ENCODE results near the gene PRKCE. TPM values are rescaled to one million over a fixed set of nuclear protein-coding genes. Genes with fewer than 3 reads are reported as not detected.

PRKCE gene
- total and polyA plus RNA-seq, 7 experiments from 2014 or later: 1.4 to 37.9 (median 19.5) TPM

GRCh38 chr2:45960057-45960863, 308.8 kb downstream of the PRKCE start:
- Histone ChIP-seq H3K9me3 (ENCODE audit: control insufficient read depth in 2 of 3, low read length in 3 of 3) (no peaks in the 10 kb centered on the region), H3K4me3 (ENCODE audit: low read length) (no peak overlapping the region), H3K27me3 (ENCODE audit: control insufficient read depth in 2 of 2, insufficient read depth in 2 of 2, low read length in 2 of 2) (no peaks in the 10 kb centered on the region), H3K27ac (ENCODE audit: low read depth, low read length) (no peak overlapping the region), H3K4me1 (ENCODE audit: control insufficient read depth in 2 of 2, insufficient read depth in 2 of 2, low read length in 2 of 2) (peaks cover 0 to 12% of the 10 kb centered on the region in 2 donors), H3K36me3 (ENCODE audit: control insufficient read depth in 2 of 3, insufficient read depth in 3 of 3, low read length in 3 of 3) (no peaks in the 10 kb centered on the region)
- CTCF ChIA-PET: no interaction called here
- Mint-ChIP-seq H3K27me3 (peaks cover 0 to 3% (median 0%) of the 10 kb centered on the region in 5 donors), H3K27ac (peak overlapping the region in 1 of 9 donors; percentile 43), H3K4me1 (peaks cover 10 to 22% (median 19%) of the 10 kb centered on the region in 7 donors), H3K36me3 (peaks cover 0 to 4% (median 0%) of the 10 kb centered on the region in 5 donors), H3K9me3 (no peaks in the 10 kb centered on the region), H3K4me3 (no peak overlapping the region)
- intact Hi-C loops (cut with micrococcal nuclease): no loop called here
- no peak for DNase-seq
- POLR2A ChIA-PET: no interaction called here
- no peak for ATAC-seq

GRCh38 chr2:45962177-45962921, 310.9 kb downstream of the PRKCE start:
- ChIA-PET CTCF (interaction anchor here (0.5 kb wide), 1 partner anchor 840 kb away, joined by 3 read pairs; no protein-coding TSS in a partner anchor), POLR2A (no interaction called here)
- Histone ChIP-seq H3K36me3 (ENCODE audit: control insufficient read depth in 2 of 3, insufficient read depth in 3 of 3, low read length in 3 of 3) (no peaks in the 10 kb centered on the region), H3K27me3 (ENCODE audit: control insufficient read depth in 2 of 2, insufficient read depth in 2 of 2, low read length in 2 of 2) (no peaks in the 10 kb centered on the region), H3K27ac (ENCODE audit: low read depth, low read length) (no peak overlapping the region), H3K4me1 (ENCODE audit: control insufficient read depth in 2 of 2, insufficient read depth in 2 of 2, low read length in 2 of 2) (peaks cover 0 to 12% of the 10 kb centered on the region in 2 donors), H3K9me3 (ENCODE audit: control insufficient read depth in 2 of 3, low read length in 3 of 3) (no peaks in the 10 kb centered on the region), H3K4me3 (ENCODE audit: low read length) (no peak overlapping the region)
- DNase-seq (no peak), ATAC-seq (no peak)
- H3K9me3 Mint-ChIP-seq: no peaks in the 10 kb centered on the region
- intact Hi-C loops (cut with micrococcal nuclease): no loop called here
- H3K27me3 Mint-ChIP-seq: peaks cover 0 to 2% (median 0%) of the 10 kb centered on the region in 5 donors
- H3K4me1 Mint-ChIP-seq: peaks cover 10 to 26% (median 19%) of the 10 kb centered on the region in 7 donors
- H3K4me3 Mint-ChIP-seq: peak overlapping the region in 1 of 10 donors; percentile 39
- H3K36me3 Mint-ChIP-seq: peaks cover 0 to 3% (median 0%) of the 10 kb centered on the region in 5 donors
- H3K27ac Mint-ChIP-seq: no peak overlapping the region

GRCh38 chr2:45963816-45964215, 312.3 kb downstream of the PRKCE start:
- POLR2A ChIA-PET: no interaction called here
- no peak for DNase-seq
- no peaks in the 10 kb centered on the region for H3K9me3 Mint-ChIP-seq
- Histone ChIP-seq H3K4me1 (ENCODE audit: control insufficient read depth in 2 of 2, insufficient read depth in 2 of 2, low read length in 2 of 2) (peaks cover 0 to 12% of the 10 kb centered on the region in 2 donors), H3K27ac (ENCODE audit: low read depth, low read length) (no peak overlapping the region), H3K4me3 (ENCODE audit: low read length) (no peak overlapping the region), H3K9me3 (ENCODE audit: control insufficient read depth in 2 of 3, low read length in 3 of 3) (no peaks in the 10 kb centered on the region), H3K36me3 (ENCODE audit: control insufficient read depth in 2 of 3, insufficient read depth in 3 of 3, low read length in 3 of 3) (no peaks in the 10 kb centered on the region), H3K27me3 (ENCODE audit: control insufficient read depth in 2 of 2, insufficient read depth in 2 of 2, low read length in 2 of 2) (no peaks in the 10 kb centered on the region)
- peaks cover 10 to 26% (median 19%) of the 10 kb centered on the region in 7 donors for H3K4me1 Mint-ChIP-seq
- ATAC-seq: no peak
- H3K36me3 Mint-ChIP-seq: peaks cover 0 to 3% (median 0%) of the 10 kb centered on the region in 5 donors
- CTCF ChIA-PET: no interaction called here
- H3K27me3 Mint-ChIP-seq: peaks cover 0 to 2% (median 0%) of the 10 kb centered on the region in 5 donors
- no peak overlapping the region for H3K27ac Mint-ChIP-seq
- intact Hi-C loops (cut with micrococcal nuclease): no loop called here
- H3K4me3 Mint-ChIP-seq: no peak overlapping the region

GRCh38 chr2:45964223-45964841, 312.9 kb downstream of the PRKCE start:
- intact Hi-C loops (cut with micrococcal nuclease): no loop called here
- peaks cover 0 to 12% of the 10 kb centered on the region in 2 donors for H3K4me1 ChIP-seq (ENCODE audit: control insufficient read depth in 2 of 2, insufficient read depth in 2 of 2, low read length in 2 of 2)
- Mint-ChIP-seq H3K27ac (no peak overlapping the region), H3K4me1 (peaks cover 10 to 26% (median 19%) of the 10 kb centered on the region in 7 donors), H3K36me3 (peaks cover 0 to 3% (median 0%) of the 10 kb centered on the region in 5 donors), H3K4me3 (peak overlapping the region in 3 of 10 donors; percentile 5 to 27 (median 26)), H3K27me3 (peaks cover 0 to 2% (median 0%) of the 10 kb centered on the region in 5 donors), H3K9me3 (no peaks in the 10 kb centered on the region)
- DNase-seq: no peak
- H3K9me3 ChIP-seq (ENCODE audit: control insufficient read depth in 2 of 3, low read length in 3 of 3): no peaks in the 10 kb centered on the region
- no peak overlapping the region for H3K4me3 ChIP-seq (ENCODE audit: low read length)
- CTCF ChIA-PET: no interaction called here
- H3K36me3 ChIP-seq (ENCODE audit: control insufficient read depth in 2 of 3, insufficient read depth in 3 of 3, low read length in 3 of 3): no peaks in the 10 kb centered on the region
- H3K27ac ChIP-seq (ENCODE audit: low read depth, low read length): no peak overlapping the region
- POLR2A ChIA-PET: no interaction called here
- no peak for ATAC-seq
- H3K27me3 ChIP-seq (ENCODE audit: control insufficient read depth in 2 of 2, insufficient read depth in 2 of 2, low read length in 2 of 2): no peaks in the 10 kb centered on the region

GRCh38 chr2:45964906-45965305, 313.4 kb downstream of the PRKCE start:
- Mint-ChIP-seq H3K9me3 (no peaks in the 10 kb centered on the region), H3K4me1 (peaks cover 10 to 26% (median 19%) of the 10 kb centered on the region in 7 donors), H3K27me3 (peaks cover 0 to 2% (median 0%) of the 10 kb centered on the region in 5 donors), H3K27ac (no peak overlapping the region), H3K4me3 (peak overlapping the region in 3 of 10 donors; percentile 5 to 27 (median 26)), H3K36me3 (peaks cover 0 to 4% (median 0%) of the 10 kb centered on the region in 5 donors)
- ChIA-PET POLR2A (no interaction called here), CTCF (no interaction called here)
- intact Hi-C loops (cut with micrococcal nuclease): no loop called here
- Histone ChIP-seq H3K9me3 (ENCODE audit: control insufficient read depth in 2 of 3, low read length in 3 of 3) (no peaks in the 10 kb centered on the region), H3K36me3 (ENCODE audit: control insufficient read depth in 2 of 3, insufficient read depth in 3 of 3, low read length in 3 of 3) (no peaks in the 10 kb centered on the region), H3K4me1 (ENCODE audit: control insufficient read depth in 2 of 2, insufficient read depth in 2 of 2, low read length in 2 of 2) (peaks cover 0 to 12% of the 10 kb centered on the region in 2 donors), H3K27me3 (ENCODE audit: control insufficient read depth in 2 of 2, insufficient read depth in 2 of 2, low read length in 2 of 2) (no peaks in the 10 kb centered on the region), H3K27ac (ENCODE audit: low read depth, low read length) (no peak overlapping the region), H3K4me3 (ENCODE audit: low read length) (no peak overlapping the region)
- DNase-seq: no peak
- ATAC-seq: no peak

GRCh38 chr2:45965871-45966498, 314.5 kb downstream of the PRKCE start:
- H3K9me3 ChIP-seq (ENCODE audit: control insufficient read depth in 2 of 3, low read length in 3 of 3): no peaks in the 10 kb centered on the region
- CTCF ChIA-PET: no interaction called here
- no peak for ATAC-seq

More at GRCh38 chr2:45965871-45966498, 314.5 kb downstream of the PRKCE start:
- no peak overlapping the region for H3K4me3 Mint-ChIP-seq
- peak in 1 of 9 donors; percentile 0 for DNase-seq
- peaks cover 0 to 12% of the 10 kb centered on the region in 2 donors for H3K4me1 ChIP-seq (ENCODE audit: control insufficient read depth in 2 of 2, insufficient read depth in 2 of 2, low read length in 2 of 2)
- H3K4me1 Mint-ChIP-seq: peaks cover 10 to 26% (median 19%) of the 10 kb centered on the region in 7 donors
- no peak overlapping the region for H3K4me3 ChIP-seq (ENCODE audit: low read length)
- no peaks in the 10 kb centered on the region for H3K27me3 ChIP-seq (ENCODE audit: control insufficient read depth in 2 of 2, insufficient read depth in 2 of 2, low read length in 2 of 2)
- H3K9me3 Mint-ChIP-seq: no peaks in the 10 kb centered on the region
- H3K36me3 Mint-ChIP-seq: peaks cover 0 to 4% (median 0%) of the 10 kb centered on the region in 5 donors
- H3K27ac ChIP-seq (ENCODE audit: low read depth, low read length): no peak overlapping the region
- no peaks in the 10 kb centered on the region for H3K36me3 ChIP-seq (ENCODE audit: control insufficient read depth in 2 of 3, insufficient read depth in 3 of 3, low read length in 3 of 3)
- intact Hi-C loops (cut with micrococcal nuclease): no loop called here
- H3K27me3 Mint-ChIP-seq: peaks cover 0 to 2% (median 0%) of the 10 kb centered on the region in 5 donors
- POLR2A ChIA-PET: no interaction called here
- H3K27ac Mint-ChIP-seq: no peak overlapping the region
